ENCODE measurements around the gene CHRDL1. TPM values are rescaled to one million over a fixed set of nuclear protein-coding genes. Genes with fewer than 3 reads are reported as not detected.
"Not testable (repeated sequence)": the region's sequence is repeated elsewhere in the genome, so short reads cannot be mapped to it uniquely, and the experiment has no call there.

CHRDL1 gene
- total and polyA plus RNA-seq, 2 donors (not counting 1 experiment from before 2014, with no cell fraction given), result 4.5 to 10.1 TPM

- no peaks in the 10 kb centered on the region for H3K36me3 ChIP-seq (ENCODE audit: control insufficient read depth, insufficient read depth, low read length)
- H3K79me2 ChIP-seq (ENCODE audit: control insufficient read depth, insufficient read depth, low read length), result no peaks in the 10 kb centered on the region
- no peak overlapping the region for H3K4me3 ChIP-seq (replicated peaks in 1 of 4; ENCODE audit: control extremely low read depth in 1 of 4, insufficient read depth in 1 of 4, low read depth in 3 of 4, low read length in 4 of 4)
- H3K9ac ChIP-seq (ENCODE audit: insufficient read depth, low read length), result no peak overlapping the region
- TF ChIP-seq EZH2 (IDR thresholded peaks at IDR 0.05; ENCODE audit: low read length, missing control alignments), result no peak
- TF ChIP-seq, protein P1, sequence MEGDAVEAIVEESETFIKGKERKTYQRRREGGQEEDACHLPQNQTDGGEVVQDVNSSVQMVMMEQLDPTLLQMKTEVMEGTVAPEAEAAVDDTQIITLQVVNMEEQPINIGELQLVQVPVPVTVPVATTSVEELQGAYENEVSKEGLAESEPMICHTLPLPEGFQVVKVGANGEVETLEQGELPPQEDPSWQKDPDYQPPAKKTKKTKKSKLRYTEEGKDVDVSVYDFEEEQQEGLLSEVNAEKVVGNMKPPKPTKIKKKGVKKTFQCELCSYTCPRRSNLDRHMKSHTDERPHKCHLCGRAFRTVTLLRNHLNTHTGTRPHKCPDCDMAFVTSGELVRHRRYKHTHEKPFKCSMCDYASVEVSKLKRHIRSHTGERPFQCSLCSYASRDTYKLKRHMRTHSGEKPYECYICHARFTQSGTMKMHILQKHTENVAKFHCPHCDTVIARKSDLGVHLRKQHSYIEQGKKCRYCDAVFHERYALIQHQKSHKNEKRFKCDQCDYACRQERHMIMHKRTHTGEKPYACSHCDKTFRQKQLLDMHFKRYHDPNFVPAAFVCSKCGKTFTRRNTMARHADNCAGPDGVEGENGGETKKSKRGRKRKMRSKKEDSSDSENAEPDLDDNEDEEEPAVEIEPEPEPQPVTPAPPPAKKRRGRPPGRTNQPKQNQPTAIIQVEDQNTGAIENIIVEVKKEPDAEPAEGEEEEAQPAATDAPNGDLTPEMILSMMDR (conservative IDR thresholded peaks at IDR 0.05 in 1 of 2, IDR thresholded peaks at IDR 0.05 in 1 of 2; ENCODE audit: low read depth in 1 of 2, low read length in 2 of 2), result no peak
- H3K27me3 ChIP-seq (ENCODE audit: control insufficient read depth, insufficient read depth, low read length), result no peaks in the 10 kb centered on the region
- no peak overlapping the region for H3K27ac ChIP-seq (ENCODE audit: insufficient read depth, low read length)
- no peak overlapping the region for H3K4me2 ChIP-seq (ENCODE audit: extremely low read depth, insufficient read depth, low read length)
- DNase-seq (ENCODE audit: low read depth in 2 of 2), result no peak
- H2AFZ ChIP-seq (ENCODE audit: low read length), result no peak overlapping the region
- no peaks in the 10 kb centered on the region for H3K4me1 ChIP-seq (ENCODE audit: control insufficient read depth, extremely low read depth, insufficient read depth, low read length)
- no peaks in the 10 kb centered on the region for H3K9me3 ChIP-seq (ENCODE audit: control insufficient read depth, insufficient read depth, low read depth, low read length)
- no peaks in the 10 kb centered on the region for H4K20me1 ChIP-seq (ENCODE audit: control insufficient read depth, extremely low read depth, insufficient read depth, low read length)
These were observed 138.5 kb downstream of the CHRDL1 start for GRCh38 chrX:110657073-110657472.

GRCh38 chrX:110654280-110654679, 141.3 kb downstream of the CHRDL1 start:
- H2AFZ ChIP-seq (ENCODE audit: low read length); H3K4me3 ChIP-seq (replicated peaks in 1 of 4; ENCODE audit: control extremely low read depth in 1 of 4, insufficient read depth in 1 of 4, low read depth in 3 of 4, low read length in 4 of 4); H4K20me1 ChIP-seq (ENCODE audit: control insufficient read depth, extremely low read depth, insufficient read depth, low read length); DNase-seq (ENCODE audit: low read depth in 2 of 2); H3K36me3 ChIP-seq (ENCODE audit: control insufficient read depth, insufficient read depth, low read length); H3K9me3 ChIP-seq (ENCODE audit: control insufficient read depth, insufficient read depth, low read depth, low read length); H3K27me3 ChIP-seq (ENCODE audit: control insufficient read depth, insufficient read depth, low read length); H3K9ac ChIP-seq (ENCODE audit: insufficient read depth, low read length); H3K4me2 ChIP-seq (ENCODE audit: extremely low read depth, insufficient read depth, low read length); H3K27ac ChIP-seq (ENCODE audit: insufficient read depth, low read length); H3K4me1 ChIP-seq (ENCODE audit: control insufficient read depth, extremely low read depth, insufficient read depth, low read length); H3K79me2 ChIP-seq (ENCODE audit: control insufficient read depth, insufficient read depth, low read length): not testable (repeated sequence)

DNA sequence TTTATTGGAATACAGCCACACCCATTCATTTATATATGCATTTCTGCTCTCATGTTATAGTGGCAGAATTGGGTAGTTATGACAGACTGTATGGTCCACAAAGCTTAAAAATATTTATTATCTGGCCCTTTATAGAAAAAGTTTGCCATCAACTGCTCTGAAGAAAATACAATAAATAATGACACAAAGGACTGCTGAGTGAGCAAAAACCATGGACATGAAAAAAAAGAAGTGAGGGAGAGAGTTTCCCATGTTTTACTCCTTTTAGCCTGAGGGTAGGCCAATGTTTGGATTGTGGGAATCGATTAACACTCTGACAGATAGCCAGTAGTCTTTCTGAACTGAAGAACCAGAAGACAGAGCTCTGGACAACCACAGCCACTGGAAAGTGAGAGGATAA, 149.2 kb downstream of the CHRDL1 start:
- H3K4me1 ChIP-seq (ENCODE audit: control insufficient read depth, extremely low read depth, insufficient read depth, low read length), result no peaks in the 10 kb centered on the region
- H4K20me1 ChIP-seq (ENCODE audit: control insufficient read depth, extremely low read depth, insufficient read depth, low read length), result no peaks in the 10 kb centered on the region
- H2AFZ ChIP-seq (ENCODE audit: low read length), result no peak overlapping the region
- no peak overlapping the region for H3K4me2 ChIP-seq (ENCODE audit: extremely low read depth, insufficient read depth, low read length)
- no peak for DNase-seq (ENCODE audit: low read depth in 2 of 2)
- H3K9ac ChIP-seq (ENCODE audit: insufficient read depth, low read length), result no peak overlapping the region
- H3K79me2 ChIP-seq (ENCODE audit: control insufficient read depth, insufficient read depth, low read length), result no peaks in the 10 kb centered on the region
- no peak for TF ChIP-seq EZH2 (IDR thresholded peaks at IDR 0.05; ENCODE audit: low read length, missing control alignments)
- no peak overlapping the region for H3K27ac ChIP-seq (ENCODE audit: insufficient read depth, low read length)
- H3K4me3 ChIP-seq (replicated peaks in 1 of 4; ENCODE audit: control extremely low read depth in 1 of 4, insufficient read depth in 1 of 4, low read depth in 3 of 4, low read length in 4 of 4), result no peak overlapping the region
- no peaks in the 10 kb centered on the region for H3K27me3 ChIP-seq (ENCODE audit: control insufficient read depth, insufficient read depth, low read length)
- no peaks in the 10 kb centered on the region for H3K9me3 ChIP-seq (ENCODE audit: control insufficient read depth, insufficient read depth, low read depth, low read length)
- H3K36me3 ChIP-seq (ENCODE audit: control insufficient read depth, insufficient read depth, low read length), result no peaks in the 10 kb centered on the region
